SH-SY5Y (cell line): ENCODE data around the gene GRIK2.

Experiments
- GATA2 ChIP-seq: IDR thresholded peaks from 2 replicates; pipeline ENCODE4 v1.6.1; 2011; ENCODE audit warnings: mild to moderate bottlenecking, low read depth, low read length
- GATA3 ChIP-seq: IDR thresholded peaks from 2 replicates; pipeline ENCODE4 v1.6.1; 2011; ENCODE audit warnings: low read depth, mild to moderate bottlenecking, low read length, moderate library complexity

- TF ChIP-seq GATA2: no peak
- no peak for TF ChIP-seq GATA3
These were observed 312.4 kb downstream of the GRIK2 start for GRCh38 chr6:101705866-101706265.
